Ovary (tissue), 9 donors: ENCODE results near the gene VAMP4. TPM values are rescaled to one million over a fixed set of nuclear protein-coding genes. Genes with fewer than 3 reads are reported as not detected.

ENCODE experiments used
- DNase-seq, 5 donors: peaks; one replicate each; pipeline ENCODE4 v3.0.0-alpha.2; 2019 to 2020
- H3K27ac ChIP-seq, 2 donors: fragments of 200-600 bp; one replicate each; pipeline versions ENCODE4 v1.5.1 to v1.8.0; 2019 to 2022
- H3K27me3 ChIP-seq: fragments of 200-600 bp; one replicate; pipeline ENCODE4 v1.8.0; 2022
- H3K36me3 ChIP-seq: fragments of 200-600 bp; sonication (generic); one replicate; pipeline ENCODE4 v1.5.1; 2019
- H3K4me1 ChIP-seq: one replicate; pipeline ENCODE4 v1.8.1; 2013; ENCODE audit warnings: mild to moderate bottlenecking, moderate library complexity; ENCODE audit not compliant: insufficient read depth
- H3K4me3 ChIP-seq: fragments of 200-600 bp; sonication (generic); one replicate; pipeline ENCODE4 v1.5.1; 2017
- H3K9me3 ChIP-seq, 2 donors: fragments of 200-600 bp in 1 of 2; sonication (generic) in 1 of 2; one replicate each; pipeline versions ENCODE4 v1.5.1 to v1.8.1; 2013 to 2019; ENCODE audit warnings: mild to moderate bottlenecking in 1 of 2, moderate library complexity in 1 of 2
- CTCF ChIP-seq, 3 donors: fragments of 450-650 bp in 2 of 3; fragments of 200-600 bp in 1 of 3; IDR thresholded peaks; one replicate each; pipeline versions ENCODE4 v1.5.1 to v1.8.0; 2016 to 2022; ENCODE audit warnings: antibody characterized with exemption in 3 of 3, mild to moderate bottlenecking in 1 of 3
- EP300 ChIP-seq: sonication (generic); formaldehyde crosslinking; IDR thresholded peaks from one replicate; pipeline ENCODE4 v1.6.1; 2017; ENCODE audit warnings: antibody characterized with exemption
- POLR2A ChIP-seq: fragments of 450-650 bp; IDR thresholded peaks from one replicate; pipeline ENCODE4 v1.6.1; 2017; ENCODE audit warnings: antibody characterized with exemption, mild to moderate bottlenecking, moderate library complexity
- WGBS, 3 donors: extraction: QIAGEN DNeasy Blood & Tissue Kit in 1 of 3; methylation state at CpG; one replicate each; pipeline versions ENCODE4 v1.1.5 to v1.1.7; 2013 to 2017; 5-methylcytosine and 5-hydroxymethylcytosine counted together
- intact Hi-C, 4 donors: fragments of 100-400 bp; cut with DNase I; formaldehyde crosslinking; loops; one replicate each; pipeline versions ENCODE4 v1.11.0 to v1.15.1; 2022 to 2023
- polyA plus RNA-seq, 2 donors: library from polyadenylated mRNA; stranded (reverse); fragments of 200-250 nt in 1 of 2; fragments of 350-450 nt in 1 of 2; fragmentation: Illumina TruSeq in 1 of 2; extraction: RNeasy Lipid Tissue Mini Kit (QIAGEN cat#74804) in 1 of 2; gene quantifications; one replicate each; pipeline ENCODE4 v1.2.3, GENCODE V29; 2013 to 2014
- total RNA-seq, 7 donors: library from RNA; depleted of rRNA in 2 of 7; stranded (reverse); fragments of >200 nt in 2 of 7; fragmentation: NEBNext Ultra II Directional in 3 of 7; extraction: Animal tissue kit (Norgen Biotek cat#: 25700) in 3 of 7; gene quantifications; one replicate each; pipeline versions ENCODE4 v1.1.0 to v1.2.4, GENCODE V29; 2016 to 2023
- donor health status: DM: no; HTN: no; CAD: no; lungs with moderate emphysema.
- donor health status: DM: no; HTN: no; CAD: no.
- donor health status: Bipolar disorder and iron deficiency.
- donor health status: DM: yes; HTN: yes; CAD: no.
- donor health status: DM: no; HTN: no; CAD: no.
- donor health status: DM: yes; HTN: yes; CAD: no.

Gene VAMP4
- total and polyA plus RNA-seq, 9 donors = 6.7 to 14.1 (median 12.3) TPM

GRCh38 chr1:171751221-171751620, 9.4 kb upstream of the VAMP4 start:
- 95 to 97% (median 97%) methylated on average over 6 of the region's 6 CpGs for WGBS, 3 donors
- no peaks in the 10 kb centered on the region for H3K9me3 ChIP-seq
- DNase-seq = no peak
- H3K36me3 ChIP-seq = no peaks in the 10 kb centered on the region
- no peak overlapping the region for H3K4me3 ChIP-seq
- TF ChIP-seq EP300 = no peak
- TF ChIP-seq POLR2A = no peak
- TF ChIP-seq CTCF (IDR thresholded peaks at IDR 0.05) = no peak
- H3K27me3 ChIP-seq = no peaks in the 10 kb centered on the region
- intact Hi-C loops = no loop called here
- no peak overlapping the region for H3K27ac ChIP-seq
- no peaks in the 10 kb centered on the region for H3K4me1 ChIP-seq

- intact Hi-C loops = no loop called here
- 67 to 78% (median 73%) methylated on average over 3 of the region's 3 CpGs for WGBS, 3 donors
- peaks cover under 1% of the 10 kb centered on the region for H3K4me1 ChIP-seq
- no peak overlapping the region for H3K27ac ChIP-seq
- H3K36me3 ChIP-seq = no peaks in the 10 kb centered on the region
- TF ChIP-seq CTCF (IDR thresholded peaks at IDR 0.05) (no peak), EP300 (no peak), POLR2A (no peak)
- H3K27me3 ChIP-seq = no peaks in the 10 kb centered on the region
- H3K4me3 ChIP-seq = no peak overlapping the region
- DNase-seq = no peak
- H3K9me3 ChIP-seq = no peaks in the 10 kb centered on the region
Measured at GRCh38 chr1:171748651-171749050, 6.8 kb upstream of the VAMP4 start.

GRCh38 chr1:171744986-171745385, 3.1 kb upstream of the VAMP4 start:
- no peaks in the 10 kb centered on the region for H3K27me3 ChIP-seq
- no peak for DNase-seq
- H3K4me3 ChIP-seq = no peak overlapping the region
- WGBS, 3 donors = 93 to 96% (median 94%) methylated on average over 8 of the region's 8 CpGs
- H3K27ac ChIP-seq = no peak overlapping the region
- TF ChIP-seq CTCF (IDR thresholded peaks at IDR 0.05) = no peak
- TF ChIP-seq POLR2A = no peak
- TF ChIP-seq EP300 = no peak
- no peaks in the 10 kb centered on the region for H3K36me3 ChIP-seq
- intact Hi-C loops = loop anchor here in 1 of 4 donors (5.0 kb wide), 1 partner anchor 37 kb away; the partner anchor contains the start of gene METTL13
- peaks cover 5% of the 10 kb centered on the region for H3K4me1 ChIP-seq
- H3K9me3 ChIP-seq = no peaks in the 10 kb centered on the region

GRCh38 chr1:171743081-171743870, 1.4 kb upstream of the VAMP4 start:
- intact Hi-C loops = loop anchor here in 2 of 4 donors (2.0 to 5.0 kb wide), 2 partner anchors 38 to 39 kb away; partner anchors contain the start of gene METTL13 (in 2 of the 2)

More at GRCh38 chr1:171743081-171743870, 1.4 kb upstream of the VAMP4 start:
- H3K27me3 ChIP-seq = no peaks in the 10 kb centered on the region
- no peaks in the 10 kb centered on the region for H3K9me3 ChIP-seq
- TF ChIP-seq EP300 = no peak
- peak; percentile 37 for TF ChIP-seq POLR2A
- no peak for TF ChIP-seq CTCF (IDR thresholded peaks at IDR 0.05)
- peak overlapping the region; percentile 77 for H3K4me3 ChIP-seq
- peaks cover 5% of the 10 kb centered on the region for H3K4me1 ChIP-seq
- peak overlapping the region; percentile 71 to 88 for H3K27ac ChIP-seq
- 20 to 24% (median 22%) methylated on average over 8 of the region's 8 CpGs for WGBS, 3 donors
- H3K36me3 ChIP-seq = no peaks in the 10 kb centered on the region
- DNase-seq = peak in 1 of 5 donors; percentile 31
